ENCODE measurements around the gene BCL7B.

GRCh38 chr7:73586911-73587310 lies 29.4 kb upstream of the BCL7B start:
- TF ChIP-seq EZH2phosphoT487 (IDR thresholded peaks at IDR 0.05; ENCODE audit: borderline replicate concordance, low read length) = no peak
- TF ChIP-seq CTCF (conservative IDR thresholded peaks at IDR 0.05; ENCODE audit: low read depth, low read length) = no peak

Measured in PC-3 (cell line).